NCI-H524 treated with DMSO at 0.1 percent for 48 hours (cell line): ENCODE results near the gene PAX8.
"Not testable (repeated sequence)": the region's sequence is repeated elsewhere in the genome, so short reads cannot be mapped to it uniquely, and the experiment has no call there.

Source experiments
- DNase-seq: peaks from one replicate; lab custom pipeline; 2025; lab: John Stamatoyannopoulos, UW

Gene PAX8

DNA sequence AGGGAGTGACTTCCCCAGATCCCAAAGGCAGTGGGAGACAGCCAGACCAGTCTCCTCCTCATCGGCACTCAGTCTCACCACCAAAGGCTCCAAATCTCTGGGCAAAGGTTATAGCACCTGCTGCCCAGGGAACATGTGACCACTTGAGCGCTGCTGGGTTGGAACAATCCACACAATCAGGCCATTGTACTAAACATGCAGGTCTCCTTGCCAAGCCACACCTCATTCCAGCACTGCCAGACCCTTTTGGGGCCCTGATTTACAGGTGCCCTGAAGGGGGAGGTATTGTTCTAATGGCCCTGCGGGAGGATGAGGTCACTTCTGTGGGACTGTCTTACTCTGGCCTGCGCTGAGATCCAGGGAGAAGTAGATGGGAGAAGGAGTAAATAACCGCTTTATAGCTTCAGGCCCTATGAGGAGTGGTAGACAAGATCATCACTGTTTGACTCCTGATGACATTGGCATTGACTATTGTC, 10.0 kb upstream of the PAX8 start:
- DNase-seq = not testable (repeated sequence)

DNA sequence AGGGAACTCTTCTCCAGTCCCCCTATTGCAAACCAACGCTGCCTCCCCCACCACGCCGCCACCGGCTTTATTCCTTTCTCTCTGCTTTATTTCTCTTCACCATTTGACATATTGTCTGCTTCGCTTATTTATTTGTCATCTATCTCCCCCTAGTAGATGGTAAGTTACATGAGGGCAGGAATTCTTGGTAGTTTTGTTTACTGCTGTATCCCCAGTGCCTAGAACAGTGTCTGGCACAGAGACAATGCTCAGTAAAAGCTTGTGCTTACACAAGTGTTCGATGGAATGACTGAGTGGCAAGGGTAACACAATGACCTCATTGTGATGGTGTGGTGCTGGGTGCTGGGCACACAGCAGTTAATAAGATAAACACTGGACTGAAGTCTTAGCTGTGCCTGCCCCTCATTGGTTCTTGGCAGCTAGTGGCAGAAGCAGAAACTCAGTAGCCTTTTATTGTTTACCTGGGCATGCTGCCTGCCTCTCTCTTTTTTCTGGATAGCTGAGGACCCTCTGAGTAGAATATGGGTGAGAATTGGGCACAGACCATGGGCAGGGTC, 9.5 kb upstream of the PAX8 start:
- not testable (repeated sequence) for DNase-seq

DNA sequence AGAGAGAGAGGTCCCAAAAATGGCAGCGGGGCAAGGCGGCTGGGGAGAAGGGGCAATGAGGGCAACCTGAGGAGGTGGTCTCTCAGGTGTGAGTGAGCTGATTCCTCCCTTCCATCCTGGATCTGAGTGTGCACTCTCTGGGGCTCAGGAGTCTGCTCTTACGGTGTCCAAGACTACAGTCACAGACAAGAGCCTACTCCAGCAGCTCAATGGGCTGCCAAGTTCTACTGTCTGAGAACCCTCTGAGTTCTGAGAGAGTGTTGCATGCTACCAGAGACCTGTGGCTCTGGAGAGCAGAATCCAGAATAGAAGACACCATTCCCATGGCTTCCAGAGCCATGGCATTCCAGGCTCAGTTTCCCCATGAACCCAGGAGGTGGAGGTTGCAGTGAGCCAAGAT, 7.1 kb upstream of the PAX8 start:
- DNase-seq = no peak

DNA sequence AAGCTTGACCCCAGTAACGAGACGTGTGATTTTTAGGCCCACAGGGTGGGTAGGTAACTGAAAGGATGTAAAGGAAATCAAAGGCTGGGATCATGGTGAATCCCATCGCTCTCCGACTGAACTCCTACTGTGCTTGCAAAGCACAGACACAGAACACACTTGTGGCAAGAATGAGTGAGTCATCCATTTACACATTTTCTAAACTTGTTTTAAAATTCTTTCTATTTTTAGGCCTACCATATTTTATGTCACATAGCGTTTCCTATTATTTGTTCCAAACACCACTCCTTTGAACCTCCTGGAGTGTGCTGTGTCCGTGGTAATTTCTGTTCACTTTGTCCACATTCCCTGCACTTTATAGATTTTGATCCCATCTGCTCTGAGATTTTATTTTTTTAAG, 6.3 kb upstream of the PAX8 start:
- not testable (repeated sequence) for DNase-seq

DNA sequence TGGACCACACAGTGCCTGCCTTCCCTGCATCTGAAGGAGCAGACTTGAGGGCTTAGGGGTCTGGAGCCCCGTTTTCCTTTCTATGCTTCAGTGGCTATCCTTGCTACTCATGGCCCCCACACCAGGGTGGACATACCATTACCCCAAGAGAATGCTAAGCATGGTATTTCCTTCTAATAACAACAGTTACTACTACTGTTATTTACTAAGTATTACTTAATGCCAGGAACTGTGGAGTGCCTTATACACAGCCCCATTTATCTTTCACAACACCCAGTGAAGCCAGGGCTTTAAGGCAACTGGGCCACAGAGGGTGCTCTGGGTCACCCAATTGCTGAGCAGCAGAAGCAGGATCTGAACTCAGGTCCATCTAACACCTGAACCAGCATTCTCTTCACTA, 5.8 kb upstream of the PAX8 start:
- no peak for DNase-seq

GRCh38 chr2:113283704-113284284, 5.1 kb upstream of the PAX8 start:
- no peak for DNase-seq

DNA sequence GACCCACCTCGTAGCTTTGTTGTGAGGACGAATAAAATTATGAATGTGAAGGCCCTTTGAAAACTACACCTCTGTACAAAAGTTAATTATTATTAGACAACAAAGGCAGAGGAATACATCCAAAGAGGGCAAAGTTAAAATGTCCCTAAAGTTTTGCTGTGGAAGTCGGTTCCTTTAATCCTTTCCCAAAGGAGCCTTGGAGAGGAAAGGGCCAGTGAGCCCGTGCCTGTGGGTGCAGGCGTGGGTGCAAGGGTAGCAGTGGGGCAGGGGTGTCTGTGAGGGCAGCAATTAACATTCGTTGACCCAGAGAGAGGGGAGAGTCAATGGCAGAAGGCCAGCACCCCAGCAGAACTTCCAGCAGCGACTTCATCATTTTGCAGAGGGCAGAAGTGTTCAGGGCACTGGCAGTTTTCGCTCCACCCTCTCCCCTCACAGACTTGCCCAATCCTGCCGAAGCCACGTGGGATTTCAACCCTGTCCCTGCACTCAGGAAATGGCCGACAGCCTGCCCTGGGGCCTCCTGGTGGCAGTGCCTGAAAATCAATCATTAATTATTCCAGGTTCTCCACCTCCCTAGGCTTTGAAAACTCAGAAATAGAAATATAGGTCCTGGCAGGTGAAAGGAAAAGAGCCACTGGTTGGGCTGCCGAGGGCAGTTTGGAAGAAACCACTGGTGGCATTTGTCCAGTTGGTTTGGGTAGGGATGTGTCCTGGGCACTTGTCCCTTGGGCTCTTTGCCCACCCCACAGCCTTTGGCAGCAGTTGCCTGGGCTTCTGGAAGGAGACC, 4.2 kb upstream of the PAX8 start:
- DNase-seq = no peak

GRCh38 chr2:113281910-113282746, 3.4 kb upstream of the PAX8 start:
- no peak for DNase-seq

- DNase-seq = no peak
Measured at GRCh38 chr2:113278073-113278741, 514 bp downstream of the PAX8 start.

DNA sequence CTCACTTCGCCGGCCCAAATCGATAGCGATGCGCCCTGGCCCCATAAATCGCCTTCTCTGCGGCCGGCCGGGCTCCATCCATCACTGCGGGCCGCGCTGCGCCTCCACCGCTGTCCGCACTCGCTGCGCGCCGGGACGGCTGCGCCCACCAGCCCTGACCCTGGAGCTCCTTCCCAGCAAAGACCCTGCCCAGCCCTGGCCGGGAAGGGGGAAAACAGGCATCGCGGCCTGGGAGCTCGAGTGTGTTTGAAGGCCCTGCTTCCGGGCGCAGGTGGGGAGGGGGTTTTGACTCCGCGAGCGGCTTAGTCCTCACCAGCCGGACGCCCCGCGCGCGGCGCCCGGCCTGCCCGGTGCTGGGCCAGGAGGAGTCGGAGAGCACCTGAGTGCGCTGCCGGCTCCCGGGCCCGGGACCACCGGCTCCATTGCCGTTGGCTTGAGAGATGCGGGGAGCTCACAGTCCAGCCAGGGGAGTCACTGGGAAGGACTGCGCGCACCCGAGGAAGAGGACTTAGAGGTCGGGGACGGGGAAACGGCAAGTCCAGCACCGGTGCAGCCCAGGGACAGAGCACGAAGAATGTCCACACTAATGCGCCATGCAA, 1.1 kb downstream of the PAX8 start:
- DNase-seq = no peak

DNA sequence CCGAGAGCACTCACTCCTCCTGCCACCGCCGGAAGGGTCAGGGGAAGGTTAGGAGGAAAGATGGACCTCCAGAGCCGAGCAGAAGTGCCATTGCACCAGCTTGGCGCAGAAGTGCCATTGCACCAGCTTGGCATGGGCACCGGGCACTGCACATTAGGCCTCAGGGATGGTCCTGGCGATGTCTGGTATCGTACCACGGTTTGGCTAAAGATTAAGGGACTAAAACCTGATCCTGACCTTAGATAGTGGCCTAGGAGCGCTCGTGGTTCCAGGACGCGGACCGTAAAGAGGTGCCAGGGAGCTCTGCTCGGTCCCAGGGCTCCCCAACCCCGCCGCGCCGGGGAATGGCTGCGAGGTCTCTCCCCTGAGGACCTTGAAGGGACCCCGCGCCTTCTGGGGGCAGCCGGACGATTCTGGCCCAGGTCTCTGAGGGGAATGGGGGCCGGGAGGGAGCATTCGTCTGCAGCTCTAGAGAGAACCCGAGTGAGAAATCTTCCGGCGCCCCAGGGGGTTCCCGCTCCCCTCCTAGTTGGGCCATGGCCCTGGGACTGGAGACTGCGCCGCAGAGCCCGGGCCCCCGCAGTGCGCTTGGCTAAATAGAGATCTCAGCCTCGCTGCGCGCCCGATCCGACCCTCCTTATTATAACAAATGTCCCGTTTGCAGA, 1.8 kb downstream of the PAX8 start:
- DNase-seq = no peak

DNA sequence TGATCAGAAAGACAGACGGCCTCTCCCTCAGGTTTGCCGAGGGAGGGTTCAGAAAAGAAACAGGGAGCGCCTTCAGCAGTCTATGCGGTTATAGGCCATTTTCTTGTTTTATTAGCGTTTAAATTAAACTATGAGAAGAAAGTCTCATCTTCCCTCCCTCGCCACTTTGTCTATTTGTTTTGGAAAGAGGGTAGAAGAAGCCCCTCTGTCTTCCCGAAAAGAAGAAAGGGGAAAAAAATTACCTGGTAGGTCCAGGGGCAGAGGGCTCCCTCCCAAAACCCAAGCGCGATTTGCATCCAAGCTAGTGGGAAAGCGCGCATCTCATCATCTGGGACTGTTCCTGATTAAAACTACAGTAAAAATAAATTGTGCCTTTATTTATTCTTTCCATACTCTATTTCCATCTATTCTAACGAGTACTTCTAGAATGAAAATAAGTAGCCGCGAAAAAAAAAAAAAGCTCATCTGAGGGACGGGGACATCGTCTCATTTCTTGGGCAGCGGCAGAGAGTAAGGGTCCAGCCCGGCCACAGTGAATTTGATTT, 2.4 kb downstream of the PAX8 start:
- DNase-seq = no peak

GRCh38 chr2:113275556-113276215, 3.0 kb downstream of the PAX8 start:
- no peak for DNase-seq

DNA sequence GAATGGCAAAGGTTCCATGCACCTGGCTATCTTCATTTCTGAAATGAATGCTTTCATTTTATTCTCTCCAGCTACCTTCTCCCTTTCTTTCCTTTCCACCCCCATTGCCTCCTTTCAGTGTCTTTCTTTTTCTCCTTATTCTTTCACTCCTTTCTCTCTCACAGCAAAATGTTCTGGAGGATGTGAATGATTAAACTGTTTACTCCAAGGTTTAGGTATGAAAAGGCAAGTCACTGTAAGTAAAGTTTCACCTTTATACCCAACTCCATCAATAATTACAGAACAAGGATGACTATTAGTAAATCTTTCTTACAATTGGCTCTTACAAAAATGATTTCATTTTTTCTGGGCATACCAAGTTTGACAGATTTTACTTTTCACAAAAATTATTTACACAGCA, 4.3 kb downstream of the PAX8 start:
- no peak for DNase-seq

GRCh38 chr2:113273981-113274380, 4.7 kb downstream of the PAX8 start:
- DNase-seq = no peak

DNA sequence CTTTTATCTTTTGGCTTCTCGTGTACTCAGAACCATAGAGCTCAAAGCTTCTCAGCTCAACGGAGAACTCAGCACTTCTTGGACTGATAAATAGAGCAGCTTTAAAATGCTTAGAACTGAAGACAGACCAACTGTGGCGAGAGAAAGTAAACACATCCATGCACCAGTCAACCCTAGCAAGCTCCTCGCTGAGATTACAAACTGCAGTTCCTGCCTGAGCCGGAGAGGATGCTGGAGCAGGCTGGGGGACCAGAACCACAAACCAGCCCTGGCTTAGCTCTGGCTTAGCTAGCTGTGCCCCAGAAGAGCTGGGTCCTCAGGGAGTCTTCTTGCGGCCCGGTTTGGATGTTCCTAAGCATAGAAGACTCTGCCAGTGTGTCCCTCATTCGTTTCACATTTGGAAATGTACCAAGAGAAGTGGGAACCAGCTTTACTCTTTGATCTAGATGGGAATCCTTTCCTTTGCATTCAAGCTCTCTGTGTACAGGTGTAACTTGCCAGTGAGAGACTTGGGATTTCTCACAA, 5.6 kb downstream of the PAX8 start:
- DNase-seq = no peak

- DNase-seq = no peak
Measured at GRCh38 chr2:113272477-113272876, 6.2 kb downstream of the PAX8 start.

DNA sequence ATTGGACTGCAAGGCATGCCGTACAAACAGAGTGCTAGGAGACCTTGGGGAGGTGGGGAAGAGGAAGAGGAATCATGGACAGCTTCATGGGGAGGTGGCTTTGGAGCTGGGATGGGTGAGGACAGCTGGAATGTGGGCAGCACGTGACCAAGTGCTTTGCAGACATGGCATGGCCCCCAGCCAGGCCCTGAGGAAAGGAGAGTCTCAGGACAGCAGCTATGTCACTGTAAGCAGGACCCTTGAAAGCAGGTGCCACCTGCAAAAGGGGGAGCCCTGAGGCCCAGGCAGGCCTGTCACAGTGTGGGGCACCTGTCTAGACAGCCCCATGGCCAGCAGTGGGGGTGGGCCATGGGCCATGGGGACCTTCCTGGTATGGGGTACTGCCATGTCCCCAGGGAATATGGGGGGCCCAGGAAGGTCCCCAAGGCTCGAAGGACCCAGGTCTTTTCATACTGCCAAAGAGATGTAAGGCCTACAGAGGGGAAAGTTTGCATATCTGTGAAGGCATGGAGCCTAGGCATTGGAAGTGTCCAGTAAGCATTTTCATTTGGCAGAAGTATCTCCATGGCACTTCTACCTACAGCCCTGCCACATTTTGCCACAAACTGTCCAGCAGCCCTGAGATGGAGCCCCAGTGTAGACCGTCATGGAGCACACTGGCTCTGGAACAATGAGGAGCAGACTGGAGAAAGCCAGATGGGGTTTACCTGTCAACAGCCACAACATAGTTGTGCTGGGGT, 9.9 kb downstream of the PAX8 start:
- DNase-seq = no peak

GRCh38 chr2:113266431-113266830, 12.3 kb downstream of the PAX8 start:
- no peak for DNase-seq
